ENCODE data around the gene GRIN2A. TPM values are rescaled to one million over a fixed set of nuclear protein-coding genes. Genes with fewer than 3 reads are reported as not detected.
A peak's percentile ranks its signal among the peaks of the same experiment; 100 is the strongest.

Gene GRIN2A
- total RNA-seq, 1 donor from 2014 or later, result not detected

GRCh38 chr16:9821970-9822369 is 360.3 kb downstream of the GRIN2A start:
- no peak for DNase-seq (ENCODE audit: low read depth in 2 of 2)

DNA sequence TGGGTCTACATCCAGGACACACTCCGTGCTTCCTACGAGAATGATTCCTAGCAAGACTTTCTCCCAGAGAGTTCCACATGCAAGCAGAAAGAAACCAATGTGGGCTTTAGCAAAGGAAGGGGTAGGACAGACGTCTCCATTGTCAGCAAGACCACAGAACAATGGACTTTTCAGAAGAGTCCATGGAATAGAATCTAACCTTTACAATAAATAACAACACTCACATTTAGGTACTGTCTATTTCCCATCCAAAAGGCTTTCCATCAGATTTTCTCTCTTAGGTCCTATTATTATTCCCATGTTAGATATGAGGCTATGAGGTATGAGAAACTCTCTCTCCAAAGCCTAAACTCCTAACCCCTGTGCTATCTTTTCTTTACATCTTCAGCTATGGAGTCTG is 360.9 kb downstream of the GRIN2A start:
- DNase-seq (ENCODE audit: low read depth in 2 of 2), result no peak

DNA sequence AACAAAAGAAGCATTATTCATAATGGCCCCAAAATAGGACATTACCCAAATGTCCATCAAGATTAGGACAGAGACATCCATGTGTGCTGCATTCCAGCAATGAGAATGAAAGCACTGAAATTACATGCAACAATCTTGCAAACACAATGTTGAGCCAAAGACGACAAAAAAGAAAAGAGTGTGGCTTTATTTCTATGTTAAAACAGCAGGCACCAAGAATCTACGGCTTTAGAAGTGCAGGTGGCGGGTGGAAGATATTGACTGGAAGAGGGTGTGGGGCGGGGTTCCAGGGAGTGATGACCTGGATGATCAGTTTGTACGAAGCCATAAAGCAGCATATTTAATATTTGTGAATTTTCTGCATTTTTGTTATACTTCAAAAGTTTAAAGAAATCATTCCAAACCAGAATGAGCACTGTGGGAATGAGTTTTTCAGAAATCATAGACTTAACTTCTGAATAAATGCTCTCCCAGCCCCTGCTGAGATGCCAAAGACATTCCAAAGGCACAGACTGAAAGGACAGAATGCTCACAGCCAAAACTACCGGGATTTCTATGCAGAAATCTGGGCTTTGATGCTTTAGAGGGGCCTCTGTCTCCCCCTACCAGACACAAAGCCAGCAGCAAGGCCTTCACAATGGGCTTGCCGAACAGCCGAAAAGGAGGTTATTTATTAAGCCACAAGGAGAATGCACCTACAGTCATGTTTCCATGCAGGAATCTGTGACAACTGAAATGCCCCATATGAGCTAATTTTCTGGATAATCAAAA is 361.6 kb downstream of the GRIN2A start:
- no peak for DNase-seq (ENCODE audit: low read depth in 2 of 2)

GRCh38 chr16:9818702-9819101 is 363.5 kb downstream of the GRIN2A start:
- DNase-seq (ENCODE audit: low read depth in 2 of 2), result no peak

GRCh38 chr16:9817586-9817985 is 364.6 kb downstream of the GRIN2A start:
- DNase-seq (ENCODE audit: low read depth in 2 of 2), result no peak

DNA sequence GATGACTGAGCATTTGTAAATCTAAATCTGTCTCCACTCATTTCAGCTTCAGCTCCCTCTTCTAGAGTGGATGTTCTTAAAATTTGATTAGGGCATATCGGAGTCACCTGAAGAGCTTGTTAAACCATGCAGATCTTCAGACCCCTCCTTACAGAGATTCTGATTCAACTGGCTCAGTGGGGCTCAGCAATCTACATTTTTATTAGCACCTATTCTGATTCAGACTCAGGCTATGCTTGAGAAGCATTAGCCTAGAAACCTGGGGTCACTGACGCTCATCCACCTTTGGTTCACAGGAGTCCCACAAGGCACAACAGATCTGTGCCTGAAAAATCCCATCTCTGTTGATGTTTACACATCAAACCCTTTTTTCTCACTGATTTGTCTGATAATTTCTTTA is 365.6 kb downstream of the GRIN2A start:
- DNase-seq (ENCODE audit: low read depth in 2 of 2), result no peak

DNA sequence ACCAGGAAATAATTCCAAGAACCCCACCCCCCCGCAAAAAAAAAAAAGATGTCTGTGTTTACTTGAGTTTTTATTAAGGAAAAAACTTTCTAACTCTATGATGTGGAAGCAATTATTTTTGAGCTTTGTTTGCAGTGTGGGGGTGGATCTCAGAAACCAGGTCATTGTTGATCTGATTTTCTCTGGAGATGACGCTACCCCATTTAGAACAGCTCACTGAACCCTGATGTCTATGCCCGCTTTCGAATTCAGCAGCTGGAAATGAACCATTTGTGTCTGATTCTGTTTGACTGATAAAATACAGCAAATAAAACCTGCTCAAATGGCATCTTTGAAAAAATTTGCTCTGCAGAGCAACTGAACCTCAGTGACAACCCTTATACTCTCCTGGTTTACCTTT is 368.6 kb downstream of the GRIN2A start:
- no peak for DNase-seq (ENCODE audit: low read depth in 2 of 2)

- no peak for DNase-seq (ENCODE audit: low read depth in 2 of 2)
Observed at GRCh38 chr16:9808210-9808609, 374.0 kb downstream of the GRIN2A start.

DNA sequence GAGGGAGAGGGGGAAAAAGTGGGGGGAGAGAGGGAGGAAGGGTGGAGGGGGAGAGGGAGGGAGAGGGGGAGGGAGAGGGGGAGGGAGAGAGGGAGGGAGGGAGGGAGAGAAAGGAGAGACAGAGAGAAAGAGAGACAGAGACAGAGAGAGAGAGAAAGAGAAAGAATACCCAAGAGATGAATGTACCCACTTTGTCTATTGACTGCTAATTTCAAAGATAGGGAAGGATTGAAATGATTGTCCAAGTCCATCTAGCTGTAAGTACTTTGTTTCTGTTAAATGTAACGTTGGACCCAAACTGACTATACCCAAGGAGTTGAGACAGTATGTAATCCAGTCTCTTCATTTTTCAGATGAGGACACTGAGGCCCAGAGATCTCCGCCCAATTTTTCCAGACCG is 374.9 kb downstream of the GRIN2A start:
- no peak for DNase-seq (ENCODE audit: low read depth in 2 of 2)

DNA sequence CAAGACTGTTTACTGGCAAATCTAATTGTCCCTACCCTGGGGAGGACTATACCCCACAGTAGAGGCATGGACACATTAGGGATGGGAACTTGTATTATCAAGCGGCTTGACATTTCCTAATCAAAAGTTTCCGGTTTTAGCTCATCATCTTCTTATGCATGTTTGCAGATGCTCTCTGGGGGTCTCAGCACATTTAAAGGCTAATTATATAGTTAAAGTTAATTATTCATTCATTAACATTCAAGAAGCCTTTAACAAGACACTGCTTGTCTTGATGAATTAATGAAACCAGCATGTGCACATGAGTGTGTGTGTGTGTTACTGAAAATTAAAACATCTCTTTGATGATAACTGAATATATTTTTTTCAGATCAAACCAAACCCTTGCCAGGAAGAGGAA is 377.1 kb downstream of the GRIN2A start:
- no peak for DNase-seq (ENCODE audit: low read depth in 2 of 2)

- DNase-seq (ENCODE audit: low read depth in 2 of 2), result no peak
Observed at GRCh38 chr16:9802160-9802559, 380.1 kb downstream of the GRIN2A start.

DNA sequence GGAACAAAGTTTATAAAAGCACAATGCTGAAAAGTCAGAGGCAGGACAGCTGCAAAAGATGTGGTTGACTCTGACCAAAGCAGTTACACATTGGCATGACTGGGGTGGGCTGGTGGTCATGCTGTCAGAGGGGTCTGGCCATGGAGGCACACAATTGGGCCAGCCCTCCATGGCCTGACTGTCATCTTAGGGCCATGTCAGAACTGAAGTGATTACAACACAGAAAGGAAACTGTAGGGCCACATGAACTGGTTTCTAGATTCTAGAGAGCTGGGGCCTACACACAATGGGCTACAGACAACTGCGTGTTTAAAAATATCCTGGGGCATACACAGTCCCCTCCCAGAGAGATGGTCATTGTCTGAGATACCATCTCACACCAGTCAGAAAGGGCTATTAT is 380.6 kb downstream of the GRIN2A start:
- DNase-seq (ENCODE audit: low read depth in 2 of 2), result no peak

DNA sequence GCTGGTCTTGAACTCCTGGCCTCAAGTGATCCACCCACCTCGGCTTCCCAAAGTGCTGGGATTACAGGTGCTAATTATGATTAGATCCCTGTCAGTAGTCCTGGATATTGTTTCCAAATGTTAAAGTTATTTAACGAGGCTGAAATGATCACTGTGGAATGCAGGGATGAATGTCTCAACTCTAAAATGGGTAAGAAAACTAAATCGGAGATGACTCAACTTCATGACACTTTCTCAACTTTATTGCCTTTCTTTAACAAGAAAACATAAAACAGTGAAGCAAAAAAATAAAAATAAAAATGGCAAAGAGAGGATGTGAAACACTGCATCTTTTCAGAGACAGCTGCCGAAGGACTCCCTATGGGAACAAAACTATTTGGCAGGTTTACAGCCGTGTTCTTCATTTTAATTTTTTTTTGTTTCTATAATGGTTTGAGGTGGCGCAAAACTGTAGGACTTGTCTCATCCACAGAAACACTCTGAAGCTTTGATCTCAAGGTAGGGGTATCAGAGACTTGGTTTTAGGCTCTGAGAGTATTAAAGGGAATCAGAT is 382.0 kb downstream of the GRIN2A start:
- no peak for DNase-seq (ENCODE audit: low read depth in 2 of 2)

DNA sequence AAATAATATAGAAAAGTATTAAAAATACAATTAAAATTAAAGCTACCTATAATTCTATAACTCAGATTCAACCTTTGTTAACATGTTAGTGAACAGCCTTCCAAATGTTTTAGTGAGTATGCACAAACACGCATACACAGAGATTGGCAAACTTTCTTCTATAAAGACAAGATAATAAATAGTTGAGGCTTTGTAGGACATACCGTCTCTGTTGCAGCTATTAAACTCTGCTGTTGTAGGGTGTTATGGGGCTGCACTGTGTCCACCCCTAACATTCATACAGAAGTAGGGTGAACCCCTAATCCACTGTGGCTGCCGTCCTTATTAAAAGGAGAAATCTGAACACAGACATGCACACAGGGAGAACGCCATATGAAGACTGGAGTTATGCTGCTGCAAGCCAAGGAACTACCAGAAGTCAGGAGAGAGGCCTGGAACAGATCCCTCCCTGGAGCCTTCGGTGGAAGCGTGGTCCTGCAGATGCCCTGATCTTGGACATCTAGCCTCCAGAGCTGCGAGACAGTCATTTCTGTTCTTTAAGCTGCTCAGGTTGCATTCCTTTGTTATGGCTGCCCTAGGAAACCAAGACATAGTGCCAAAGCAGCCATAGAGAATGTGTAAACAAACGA is 383.2 kb downstream of the GRIN2A start:
- DNase-seq (ENCODE audit: low read depth in 2 of 2), result no peak

GRCh38 chr16:9798474-9798873 is 383.8 kb downstream of the GRIN2A start:
- DNase-seq (ENCODE audit: low read depth in 2 of 2), result no peak

- DNase-seq (ENCODE audit: low read depth in 2 of 2), result peak in 1 of 2 donors; percentile 16
Observed at GRCh38 chr16:9797306-9797705, 384.9 kb downstream of the GRIN2A start.

- no peak for DNase-seq (ENCODE audit: low read depth in 2 of 2)
Observed at GRCh38 chr16:9793623-9794022, 388.6 kb downstream of the GRIN2A start.

DNA sequence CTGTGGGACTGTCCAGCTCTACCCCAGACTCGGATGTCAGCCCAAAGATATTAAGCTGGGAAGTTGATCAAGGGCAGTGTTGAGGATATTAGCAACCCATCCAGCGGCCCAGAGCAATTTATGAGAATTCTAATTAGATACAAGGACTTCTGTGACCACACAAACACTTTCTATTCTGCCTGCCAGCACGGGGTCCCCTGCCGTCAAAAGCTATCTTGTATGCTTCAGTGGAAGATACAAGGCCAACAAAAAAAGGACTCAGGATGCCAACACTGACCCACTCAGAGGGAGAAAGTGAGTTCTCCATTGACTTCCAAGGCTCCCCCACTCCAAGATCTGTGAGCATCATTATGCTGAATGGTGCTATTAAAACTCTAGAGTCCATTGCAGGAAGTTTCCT is 390.7 kb downstream of the GRIN2A start:
- DNase-seq (ENCODE audit: low read depth in 2 of 2), result no peak

- DNase-seq (ENCODE audit: low read depth in 2 of 2), result no peak
Observed at GRCh38 chr16:9790199-9790598, 392.0 kb downstream of the GRIN2A start.

DNA sequence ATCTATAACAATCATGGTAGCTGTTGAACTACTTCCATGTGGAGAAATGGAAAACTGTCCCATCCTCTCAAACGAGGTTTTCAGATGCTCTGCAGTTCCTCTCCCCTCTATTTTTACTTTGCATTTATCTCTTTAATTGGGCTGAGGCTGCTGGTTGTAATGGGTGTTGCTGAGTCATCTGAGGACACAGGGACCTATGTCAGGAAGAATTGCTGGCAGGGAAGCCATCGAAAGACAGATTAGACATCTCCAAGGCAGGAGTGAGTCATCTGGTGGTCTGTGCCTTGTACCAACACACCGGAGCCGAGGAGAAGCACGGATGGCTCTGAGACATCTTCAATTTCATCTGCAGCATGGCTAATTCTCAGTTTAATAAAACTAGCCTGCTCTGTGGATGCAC is 394.5 kb downstream of the GRIN2A start:
- DNase-seq (ENCODE audit: low read depth in 2 of 2), result no peak

- DNase-seq (ENCODE audit: low read depth in 2 of 2), result no peak
Observed at GRCh38 chr16:9780831-9781230, 401.4 kb downstream of the GRIN2A start.

DNA sequence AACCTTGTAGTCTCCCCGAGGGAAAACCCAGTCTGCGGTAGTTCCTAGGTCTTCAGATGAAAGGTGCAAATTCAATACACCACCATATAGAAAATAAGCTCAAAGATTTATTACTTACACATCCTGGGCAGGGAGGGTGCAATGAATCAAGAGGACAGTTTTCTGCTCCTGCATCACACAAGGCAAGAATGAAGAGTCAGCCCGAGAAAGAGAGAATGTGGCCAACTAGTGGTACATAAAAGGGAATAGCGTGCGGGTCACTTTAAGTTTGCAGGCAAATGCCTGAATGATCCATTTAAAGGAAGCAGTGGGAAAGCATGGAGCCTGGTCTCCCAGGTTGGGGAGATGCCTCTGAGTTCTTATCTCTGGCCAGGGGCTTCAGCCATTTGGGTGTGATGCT is 403.4 kb downstream of the GRIN2A start:
- DNase-seq (ENCODE audit: low read depth in 2 of 2), result no peak

GRCh38 chr16:9775998-9776397 is 406.2 kb downstream of the GRIN2A start:
- no peak for DNase-seq (ENCODE audit: low read depth in 2 of 2)
